ENCODE measurements around the gene FAM89A.
"Not testable (repeated sequence)": the region's sequence is repeated elsewhere in the genome, so short reads cannot be mapped to it uniquely, and the experiment has no call there.

GRCh38 chr1:231048419-231048818 lies 8.4 kb upstream of the FAM89A start:
- TF ChIP-seq, protein P1, sequence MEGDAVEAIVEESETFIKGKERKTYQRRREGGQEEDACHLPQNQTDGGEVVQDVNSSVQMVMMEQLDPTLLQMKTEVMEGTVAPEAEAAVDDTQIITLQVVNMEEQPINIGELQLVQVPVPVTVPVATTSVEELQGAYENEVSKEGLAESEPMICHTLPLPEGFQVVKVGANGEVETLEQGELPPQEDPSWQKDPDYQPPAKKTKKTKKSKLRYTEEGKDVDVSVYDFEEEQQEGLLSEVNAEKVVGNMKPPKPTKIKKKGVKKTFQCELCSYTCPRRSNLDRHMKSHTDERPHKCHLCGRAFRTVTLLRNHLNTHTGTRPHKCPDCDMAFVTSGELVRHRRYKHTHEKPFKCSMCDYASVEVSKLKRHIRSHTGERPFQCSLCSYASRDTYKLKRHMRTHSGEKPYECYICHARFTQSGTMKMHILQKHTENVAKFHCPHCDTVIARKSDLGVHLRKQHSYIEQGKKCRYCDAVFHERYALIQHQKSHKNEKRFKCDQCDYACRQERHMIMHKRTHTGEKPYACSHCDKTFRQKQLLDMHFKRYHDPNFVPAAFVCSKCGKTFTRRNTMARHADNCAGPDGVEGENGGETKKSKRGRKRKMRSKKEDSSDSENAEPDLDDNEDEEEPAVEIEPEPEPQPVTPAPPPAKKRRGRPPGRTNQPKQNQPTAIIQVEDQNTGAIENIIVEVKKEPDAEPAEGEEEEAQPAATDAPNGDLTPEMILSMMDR (IDR thresholded peaks at IDR 0.05): not testable (repeated sequence)
- not testable (repeated sequence) for TF ChIP-seq POLR2A (IDR thresholded peaks at IDR 0.05)

Data from thyroid gland (tissue), 4 donors.